GM19455 (cell line): ENCODE measurements around the gene BIVM.

Experiments
- ATAC-seq: cut with Tn5 transposase; IDR thresholded peaks from one replicate; pipeline ENCODE4 v1.9.1; 2021; ENCODE audit not compliant: unreplicated experiment

Gene BIVM

DNA sequence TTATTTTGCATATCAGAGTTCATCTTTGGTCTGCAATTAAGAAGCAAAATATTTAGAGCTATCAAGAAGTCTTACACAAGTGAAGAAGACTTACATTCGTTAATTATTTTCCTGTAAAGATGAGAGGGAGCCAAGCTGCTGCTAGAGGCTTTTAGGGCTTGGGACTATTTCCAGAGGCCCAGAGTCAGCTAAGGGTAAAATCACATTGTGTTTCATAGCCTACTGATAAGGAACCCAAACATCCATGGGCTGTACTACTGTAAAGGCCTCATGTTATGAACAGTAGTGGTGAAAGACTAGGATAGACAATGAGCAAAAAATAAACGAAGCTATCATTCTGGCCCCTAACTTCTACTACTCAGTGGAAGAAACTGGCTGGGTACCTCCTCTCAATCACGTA is 14.4 kb upstream of the BIVM start:
- ATAC-seq, result no peak

DNA sequence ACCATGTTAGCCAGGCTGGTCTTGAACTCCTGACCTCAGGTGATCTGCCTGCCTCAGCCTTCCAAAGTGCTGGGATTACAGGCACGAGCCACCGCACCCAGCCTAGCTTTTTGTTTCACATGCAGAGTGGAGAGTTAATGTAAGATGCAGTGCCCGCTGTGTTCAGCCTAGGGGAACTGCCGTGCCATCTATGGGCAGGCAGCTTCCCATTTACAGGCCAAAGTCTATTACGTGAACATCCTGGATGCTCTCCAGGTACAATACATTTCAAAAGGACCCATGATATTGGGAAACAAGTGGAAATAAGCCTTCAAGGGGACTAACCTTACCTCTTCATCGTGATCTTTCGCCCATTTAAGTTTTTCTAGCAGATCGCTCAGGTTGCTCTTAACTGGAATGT is 10.2 kb upstream of the BIVM start:
- ATAC-seq, result no peak

DNA sequence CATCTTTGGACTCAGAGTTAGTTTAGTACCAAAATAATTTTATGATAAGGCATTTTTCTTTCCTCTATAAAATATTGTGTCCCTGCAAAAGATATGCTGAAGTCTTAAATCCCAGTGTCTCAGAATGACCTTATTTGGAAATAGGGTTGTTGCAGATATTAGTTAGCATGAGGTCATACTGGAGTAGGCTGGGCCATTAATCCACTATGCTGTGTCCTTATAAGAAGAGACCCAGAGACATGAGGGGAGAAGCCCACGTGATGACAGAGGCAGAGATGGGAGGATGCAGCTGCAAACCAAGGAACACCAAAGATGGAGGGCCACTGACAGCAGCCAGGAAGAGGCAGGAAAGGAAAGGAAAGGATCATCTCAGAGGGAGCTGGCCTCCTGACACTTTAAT is 6.5 kb upstream of the BIVM start:
- no peak for ATAC-seq

DNA sequence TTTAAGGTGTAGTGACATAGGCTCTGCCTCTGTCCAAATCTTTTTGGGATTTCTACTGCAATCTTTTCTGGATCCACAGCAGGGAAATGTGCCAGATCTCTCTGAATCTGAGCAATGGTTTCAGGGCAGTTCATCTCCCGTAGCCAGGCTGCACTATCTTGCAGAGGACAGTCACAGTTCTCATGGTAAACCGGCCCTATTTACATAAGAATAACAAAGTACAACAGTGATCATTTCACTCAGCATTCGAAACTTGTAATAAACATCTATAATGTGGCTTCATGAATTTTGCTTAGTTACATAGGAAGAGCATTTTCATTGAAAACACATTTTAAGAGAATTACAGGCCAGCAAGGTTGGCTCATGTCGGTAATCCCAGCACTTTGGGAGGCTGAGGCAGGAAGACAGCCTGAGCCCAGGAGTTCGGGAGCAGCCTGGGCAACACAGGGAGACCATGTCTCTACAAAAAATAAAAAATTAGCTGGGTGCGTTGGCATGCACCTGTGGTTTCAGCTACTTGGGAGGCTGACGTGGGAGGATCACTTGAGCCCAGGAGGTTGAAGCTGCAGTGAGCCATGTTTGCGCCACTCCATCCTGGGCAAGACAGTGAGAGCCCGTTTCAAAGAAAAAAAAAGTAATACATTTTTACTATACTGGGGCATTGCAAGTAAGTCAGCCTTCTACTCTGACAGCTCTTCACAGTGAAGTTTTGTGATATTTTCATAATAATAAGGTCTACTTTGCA is 5.1 kb upstream of the BIVM start:
- ATAC-seq, result no peak

DNA sequence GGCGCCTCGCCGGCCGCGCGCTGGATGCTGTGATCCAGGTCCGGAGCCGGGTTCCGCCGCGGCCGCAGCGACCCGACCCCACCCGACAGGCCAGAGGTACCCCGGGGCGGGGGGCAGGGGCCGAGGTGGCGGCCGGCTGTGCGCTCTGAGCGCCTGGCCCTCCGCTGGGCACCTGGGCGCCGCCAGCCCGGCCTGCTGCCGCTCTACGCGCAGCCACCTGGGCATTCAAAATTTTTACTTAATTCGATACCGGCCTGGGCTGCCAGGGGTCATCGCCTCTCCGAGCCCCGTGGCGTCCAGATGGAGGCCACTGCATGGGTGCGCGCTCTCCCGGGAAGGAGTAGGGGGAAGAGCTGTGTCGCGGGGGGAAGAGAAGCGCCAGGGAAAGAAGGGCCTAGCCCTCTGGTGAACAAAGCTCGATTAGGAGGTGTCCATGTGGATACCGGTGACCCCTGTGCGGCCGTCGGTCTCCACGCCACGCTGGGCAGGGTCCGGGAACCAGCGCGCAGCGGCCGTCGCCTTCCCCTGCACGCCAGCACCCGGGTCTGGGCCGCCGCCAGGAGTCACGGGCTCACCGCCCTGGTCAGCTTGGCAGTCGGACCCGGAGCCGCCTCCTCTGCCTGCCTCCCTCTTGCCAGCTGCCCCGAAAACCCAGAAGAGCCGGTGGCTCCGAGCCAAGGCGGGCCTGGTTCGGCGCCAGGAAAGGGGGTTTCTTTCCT is 666 bp downstream of the BIVM start:
- peak; percentile 11 for ATAC-seq

DNA sequence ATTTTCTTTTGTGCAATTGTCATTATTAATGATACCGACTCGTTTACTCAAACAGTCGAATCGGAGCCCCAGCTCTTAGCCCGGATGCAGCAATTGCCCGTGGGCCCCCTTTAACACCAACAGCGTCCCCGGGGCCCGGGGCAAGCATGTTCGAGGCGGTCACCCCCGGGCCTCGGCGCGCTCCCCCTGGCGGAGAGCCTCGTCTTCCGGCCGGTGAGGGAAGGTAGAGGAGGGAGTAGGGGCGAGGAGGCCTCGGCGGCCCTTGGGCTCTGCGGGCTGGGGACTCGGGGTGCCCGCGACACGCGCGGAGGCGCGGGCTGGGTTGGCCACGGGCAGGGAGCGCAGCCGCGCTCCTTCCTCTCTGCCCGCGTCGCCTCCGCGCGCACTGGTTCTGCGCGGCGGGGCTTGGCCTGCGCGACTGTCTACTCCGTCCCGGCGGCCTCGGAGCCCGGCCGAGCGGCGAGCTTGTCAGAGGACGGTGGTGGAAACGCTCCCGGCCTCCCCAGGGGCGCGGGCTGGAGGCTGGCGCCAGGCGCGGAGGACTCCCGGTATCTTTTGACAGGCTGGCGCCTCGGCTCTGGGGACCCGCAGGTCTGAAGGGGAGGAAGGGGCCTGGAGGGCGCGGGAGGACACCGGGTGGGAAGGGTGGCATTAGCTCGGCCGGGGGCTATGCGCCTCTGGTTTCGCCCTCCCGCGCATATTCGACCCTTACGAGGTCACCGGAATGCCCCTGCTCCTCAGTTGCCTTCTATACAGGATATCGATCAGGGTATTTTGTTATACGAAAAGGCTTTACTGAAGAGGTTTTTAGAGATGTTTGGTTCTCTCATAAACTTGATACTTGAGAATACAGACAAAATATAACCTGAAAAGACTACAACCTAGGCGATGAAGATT is 1.5 kb downstream of the BIVM start:
- peak; percentile 78 for ATAC-seq

DNA sequence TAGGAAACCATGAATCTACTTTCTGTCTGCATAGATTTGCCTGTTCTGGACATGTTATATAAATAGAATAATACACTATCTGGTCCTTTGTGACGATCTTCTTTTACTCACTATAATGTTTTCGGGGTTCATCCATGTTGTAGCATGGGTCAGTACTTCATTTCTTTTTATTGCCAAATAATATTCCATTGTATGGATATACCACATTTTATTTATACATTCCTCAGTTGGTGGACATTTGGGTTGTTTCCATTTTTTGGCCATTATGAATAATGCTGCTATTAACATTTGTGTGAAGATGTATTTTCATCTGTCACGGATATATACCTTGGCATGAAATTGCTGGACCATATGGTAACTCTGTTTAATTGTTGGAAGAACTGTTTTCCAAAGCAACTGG is 6.8 kb downstream of the BIVM start:
- ATAC-seq, result no peak

DNA sequence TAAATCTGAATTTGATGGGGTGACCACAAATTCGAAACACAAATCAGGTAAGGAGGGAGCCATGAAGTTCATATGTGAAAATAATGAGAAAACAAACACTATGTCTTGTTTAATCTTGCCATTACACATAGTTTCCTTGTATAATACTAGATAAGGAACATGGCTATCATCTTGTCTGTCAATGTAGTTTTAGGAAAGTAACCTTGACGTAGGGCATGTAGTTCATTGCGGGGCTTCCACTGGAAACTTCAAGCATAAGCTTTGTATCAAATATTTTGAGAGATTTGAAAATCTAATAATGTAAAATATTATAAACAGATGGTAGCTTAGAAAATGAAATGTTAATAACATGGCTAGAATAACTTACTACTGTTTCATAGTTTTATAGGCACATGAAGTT is 8.8 kb downstream of the BIVM start:
- ATAC-seq, result no peak

DNA sequence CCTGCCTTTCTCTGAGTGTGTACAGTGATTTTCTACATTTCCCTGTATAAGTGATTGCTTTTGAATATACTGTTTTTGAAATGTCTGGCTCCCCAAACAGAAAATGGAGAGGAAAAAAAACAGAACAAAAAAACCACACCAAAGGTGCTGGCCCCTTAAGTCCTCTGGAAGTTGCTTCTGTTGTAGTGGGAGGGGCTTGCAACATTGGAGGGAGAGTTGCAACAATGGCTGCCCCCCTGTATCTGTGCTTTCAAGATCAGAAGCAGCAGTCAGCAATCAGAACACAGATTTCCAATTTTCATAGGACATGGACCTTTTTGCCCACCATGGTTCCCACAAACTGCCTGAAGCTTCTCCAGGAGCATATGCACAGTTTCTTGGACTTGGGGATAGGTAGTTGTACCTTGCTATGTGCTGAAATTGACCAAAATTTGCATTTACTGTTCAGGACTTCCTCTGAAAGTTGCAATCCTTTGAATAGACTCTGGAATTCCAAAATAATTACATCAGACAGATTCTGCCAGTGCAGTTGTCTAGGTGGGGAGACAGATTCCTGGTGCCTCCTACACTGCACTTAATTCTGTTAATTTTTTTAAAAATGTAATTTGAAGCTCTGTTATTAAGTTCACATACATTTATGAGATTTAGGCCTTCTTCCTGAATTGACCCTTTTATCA is 13.8 kb downstream of the BIVM start:
- no peak for ATAC-seq

DNA sequence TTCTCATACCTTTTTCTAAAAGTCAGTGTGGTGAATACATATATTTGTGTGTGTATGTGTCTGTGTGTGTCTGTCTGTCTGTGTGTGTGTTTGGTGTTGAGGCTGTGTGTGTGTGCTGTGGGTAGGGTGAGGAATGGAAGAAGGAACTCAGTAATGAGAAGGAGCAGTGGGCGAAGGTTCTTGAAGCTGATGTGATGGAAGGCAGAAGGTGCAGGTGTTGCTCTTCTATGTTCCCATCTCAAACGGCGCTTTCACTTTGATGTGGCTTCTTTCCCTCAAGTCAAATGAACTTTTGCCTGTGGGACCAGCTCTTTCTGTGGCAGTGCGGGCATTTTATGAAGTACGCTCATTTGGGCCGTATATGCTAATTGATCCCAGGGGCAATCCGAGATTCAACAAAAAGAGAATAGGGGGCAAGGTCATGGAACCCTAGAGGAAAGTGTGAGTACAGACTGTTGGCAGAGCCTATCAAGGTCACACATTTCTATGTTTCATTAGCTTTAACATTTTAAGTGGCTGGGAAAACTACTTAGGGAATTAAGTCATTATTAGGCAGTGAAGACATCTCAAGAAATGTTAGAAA is 15.2 kb downstream of the BIVM start:
- ATAC-seq, result no peak

DNA sequence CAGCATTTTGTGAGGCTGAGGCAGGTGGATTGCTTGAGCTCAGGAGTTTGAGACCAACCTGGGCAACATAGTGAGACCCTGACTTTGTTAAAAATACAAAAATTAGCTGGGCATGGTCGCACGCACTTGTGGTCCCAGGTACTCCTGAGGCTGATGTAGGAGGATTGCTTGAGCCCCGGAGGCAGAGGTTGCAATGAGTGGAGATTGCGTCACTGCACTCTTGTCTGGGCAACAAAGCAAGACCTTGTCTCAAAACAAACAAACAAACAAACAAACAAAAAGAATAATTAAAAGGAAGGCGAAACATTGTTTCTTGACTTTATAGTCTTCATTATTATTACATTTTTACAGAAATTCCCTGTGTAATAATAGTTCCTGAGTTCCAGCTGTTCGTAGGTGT is 15.9 kb downstream of the BIVM start:
- ATAC-seq, result no peak

DNA sequence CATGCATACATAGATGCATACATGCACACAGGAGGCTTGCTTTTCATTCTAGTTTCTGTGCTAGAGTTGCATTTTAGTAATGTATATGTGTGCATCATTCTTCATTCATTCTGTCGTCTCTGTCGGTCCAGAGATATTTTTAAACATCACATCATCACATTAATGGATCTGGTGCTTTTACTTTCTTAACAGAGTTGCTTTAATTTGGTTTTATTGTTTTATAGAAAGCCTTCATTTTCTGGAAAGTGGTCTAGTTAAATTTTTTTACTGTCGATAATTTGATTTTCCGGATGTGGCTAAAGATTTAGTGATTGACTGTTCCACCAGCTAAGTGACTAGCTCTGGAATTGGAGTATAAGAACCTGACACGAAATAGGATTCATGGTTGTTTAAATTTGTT is 16.9 kb downstream of the BIVM start:
- no peak for ATAC-seq

DNA sequence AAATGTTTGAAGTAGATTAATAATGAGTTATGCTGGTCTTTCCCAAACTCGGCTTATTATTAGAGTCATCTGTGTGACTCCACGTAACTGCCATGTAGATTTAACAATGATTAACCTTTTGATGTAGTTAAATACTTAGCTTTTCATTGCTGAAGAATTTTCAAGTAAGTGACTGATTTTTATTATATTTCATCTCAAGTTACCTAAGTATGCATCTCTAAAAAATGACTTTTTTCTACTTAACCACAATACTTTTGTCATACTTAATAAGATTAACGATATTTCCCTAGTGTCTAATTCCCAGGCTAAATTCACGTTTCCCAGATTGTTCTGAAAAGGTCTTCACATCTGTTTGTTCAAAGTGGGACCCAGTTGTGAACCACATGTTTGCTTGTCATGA is 17.8 kb downstream of the BIVM start:
- no peak for ATAC-seq

DNA sequence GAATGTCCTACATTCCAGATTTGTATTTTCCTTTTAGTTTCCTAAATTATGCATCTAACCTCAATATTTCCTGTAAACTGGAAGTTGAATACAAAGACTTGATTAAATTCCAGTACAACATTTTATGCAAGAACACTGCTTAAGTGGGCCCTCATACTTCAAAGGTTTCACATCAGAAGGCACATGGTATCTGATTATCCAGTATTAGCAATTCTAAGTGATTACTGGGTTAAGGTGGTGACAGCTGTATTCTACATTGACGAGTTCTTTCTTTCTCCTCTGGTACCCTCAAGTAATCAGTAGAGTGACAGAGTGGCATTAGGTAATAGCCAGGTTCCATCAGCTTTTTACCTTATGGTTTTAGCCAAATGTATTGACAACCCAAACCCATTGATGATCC is 18.3 kb downstream of the BIVM start:
- ATAC-seq, result no peak

DNA sequence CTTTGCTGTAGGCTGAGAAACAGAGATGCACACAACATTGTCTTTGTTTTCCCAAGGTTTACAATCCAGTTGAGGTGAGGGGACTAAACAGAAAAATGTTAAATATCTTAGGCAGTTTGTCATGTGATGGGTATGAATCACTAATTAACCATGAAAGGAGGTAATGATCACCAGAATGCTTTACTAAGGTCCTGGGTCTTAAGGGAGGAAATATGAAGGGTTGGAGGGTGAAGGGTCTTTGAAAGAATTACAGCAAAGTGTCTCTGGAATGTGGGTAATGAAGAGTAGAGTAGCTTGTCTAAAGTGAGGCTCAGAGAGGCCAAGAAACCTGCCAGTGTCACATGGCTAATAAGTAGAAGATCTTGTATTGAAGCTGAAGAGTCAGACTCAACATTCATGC is 19.0 kb downstream of the BIVM start:
- no peak for ATAC-seq

DNA sequence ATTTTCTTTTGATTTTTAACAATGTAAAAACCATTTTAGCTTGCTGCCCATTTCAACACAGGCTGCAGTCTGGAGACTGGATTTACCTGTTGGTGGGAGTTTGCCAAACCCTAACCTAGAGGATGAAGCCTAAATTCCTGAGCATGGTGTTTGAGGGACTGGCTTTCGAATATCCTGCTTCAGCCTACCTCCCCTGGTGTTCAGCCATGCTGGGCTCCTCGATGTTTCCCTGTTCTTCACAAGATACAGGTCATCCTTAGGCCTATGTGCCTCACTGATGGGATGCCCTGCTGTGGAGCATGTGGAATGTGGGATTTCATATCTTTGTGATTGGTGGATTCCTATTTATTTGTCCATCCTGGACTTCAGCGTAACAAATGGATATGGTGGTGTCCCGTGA is 26.5 kb downstream of the BIVM start:
- no peak for ATAC-seq

DNA sequence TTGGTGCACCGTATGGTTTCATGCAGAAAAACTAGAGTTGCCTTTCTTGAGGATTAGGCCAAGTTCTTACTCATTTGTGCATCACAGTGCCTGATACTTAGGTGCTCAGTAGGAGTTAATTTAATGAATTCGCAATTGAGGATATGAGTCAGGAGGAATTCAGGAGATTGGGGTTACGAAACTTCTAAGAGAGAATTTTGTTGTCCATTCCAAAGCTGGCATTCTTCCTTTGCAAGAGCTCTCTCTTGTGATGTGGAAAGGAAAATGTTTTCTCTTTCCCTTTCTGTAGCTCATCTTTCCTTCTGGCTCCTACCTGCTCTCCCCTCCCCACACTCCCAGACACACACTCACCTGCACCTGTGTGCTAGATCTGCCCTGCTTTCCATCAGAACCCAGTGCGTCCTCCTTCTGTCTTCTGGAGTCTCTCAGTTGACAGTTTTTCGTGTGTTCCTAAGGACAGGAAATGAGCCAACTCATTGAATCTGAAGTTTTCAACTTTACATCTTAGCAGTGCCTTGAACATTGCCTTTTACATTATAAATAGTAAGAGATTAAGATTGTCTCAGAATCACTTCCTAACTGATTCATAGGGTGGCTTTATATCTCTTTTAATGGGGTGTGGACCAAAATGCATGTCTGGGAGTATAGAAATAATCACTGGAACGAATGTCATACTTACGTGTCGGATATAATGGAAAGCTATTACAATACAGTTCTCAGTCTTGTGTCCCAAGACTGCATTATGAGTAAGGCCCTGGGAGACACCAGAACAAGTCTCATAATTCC is 27.2 kb downstream of the BIVM start:
- ATAC-seq, result no peak

DNA sequence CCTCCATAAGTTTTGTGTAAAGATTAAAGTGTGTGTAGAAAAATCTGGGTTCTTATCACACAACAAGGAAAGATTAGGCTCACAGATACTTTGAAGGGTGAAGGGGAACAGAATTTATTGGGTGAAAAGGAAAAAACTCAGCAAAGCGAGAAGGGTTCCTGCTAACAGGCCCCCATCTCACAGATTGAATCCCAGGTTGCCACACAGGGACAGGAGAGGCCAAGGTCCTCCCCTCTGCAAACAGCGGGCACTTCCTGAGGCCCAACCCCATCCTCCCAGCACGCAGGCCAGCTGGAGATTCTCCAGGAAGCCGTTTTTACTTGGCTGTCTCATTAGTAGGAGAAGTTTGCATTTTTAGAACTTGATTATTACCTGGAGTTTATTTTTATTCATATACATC is 31.7 kb downstream of the BIVM start:
- no peak for ATAC-seq

DNA sequence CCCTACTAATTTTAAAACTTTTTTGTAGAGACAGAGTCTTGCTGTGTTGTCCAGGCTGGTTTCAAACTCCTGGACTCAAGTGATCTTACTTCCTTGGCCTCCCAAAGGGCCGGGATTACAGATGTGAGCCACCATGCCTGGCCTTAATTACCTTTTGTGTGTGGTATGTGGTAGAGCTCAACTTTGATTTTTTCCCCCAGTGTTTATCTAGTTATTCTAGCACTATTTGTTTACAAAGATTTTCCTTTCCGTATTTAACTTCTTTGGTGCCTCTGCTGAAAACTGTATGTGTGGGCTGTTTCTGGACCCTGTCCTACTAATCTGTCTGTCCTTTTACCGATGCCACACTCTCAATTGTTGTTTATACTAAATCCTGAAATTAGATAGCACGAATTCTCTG is 37.6 kb downstream of the BIVM start:
- ATAC-seq, result no peak

DNA sequence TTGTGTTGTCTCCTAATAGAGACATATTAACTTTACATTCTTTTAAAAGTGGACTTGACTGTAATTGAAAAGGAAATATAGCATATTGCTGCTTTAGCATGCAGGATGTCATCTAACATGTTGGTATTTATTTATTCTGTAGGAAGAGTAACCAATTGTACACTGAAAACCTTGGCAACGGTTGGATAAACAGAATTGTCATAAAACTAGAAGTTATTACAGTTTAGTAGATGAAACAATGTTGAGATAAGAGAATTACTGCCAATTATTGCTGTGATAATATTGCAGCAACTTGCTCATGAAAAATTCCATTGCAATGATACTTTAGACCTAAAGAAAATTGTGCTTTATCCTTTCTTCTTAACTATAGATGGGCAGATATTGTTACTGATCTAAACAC is 39.4 kb downstream of the BIVM start:
- ATAC-seq, result no peak
